SH-SY5Y (cell line): ENCODE measurements around the gene MPZL1.

ENCODE experiments used
- GATA2 ChIP-seq: IDR thresholded peaks from 2 replicates; pipeline ENCODE4 v1.6.1; 2011; ENCODE audit warnings: mild to moderate bottlenecking, low read depth, low read length
- GATA3 ChIP-seq: IDR thresholded peaks from 2 replicates; pipeline ENCODE4 v1.6.1; 2011; ENCODE audit warnings: low read depth, mild to moderate bottlenecking, low read length, moderate library complexity

DNA sequence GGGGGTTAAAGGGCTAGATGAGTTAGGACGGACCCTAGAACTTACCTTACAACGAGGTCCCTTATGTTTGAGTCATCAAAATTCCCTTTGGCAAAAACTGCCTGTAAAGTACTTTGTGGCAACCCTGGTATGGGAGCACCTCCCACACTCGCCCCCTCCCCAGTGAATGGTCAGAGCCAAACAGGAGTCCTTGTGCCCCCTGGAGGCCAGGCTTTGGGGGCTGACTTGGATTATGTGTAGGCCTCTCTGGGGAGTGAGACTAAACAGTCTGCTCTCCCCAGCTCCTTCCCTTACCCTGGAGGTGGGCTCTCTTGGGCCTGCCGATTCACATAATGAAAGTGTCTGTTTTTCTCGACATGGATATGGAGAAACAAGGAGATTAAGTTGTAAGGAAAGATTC lies 110.9 kb downstream of the MPZL1 start:
- TF ChIP-seq GATA2, result no peak
- TF ChIP-seq GATA3, result no peak
